ENCODE results near the gene COL9A3.

- TF ChIP-seq CTCF (IDR thresholded peaks at IDR 0.05) (no peak), POLR2A (IDR thresholded peaks at IDR 0.05) (no peak), EP300 (IDR thresholded peaks at IDR 0.05; ENCODE audit: low read depth) (no peak), POLR2AphosphoS5 (IDR thresholded peaks at IDR 0.05) (no peak)
These were observed 8.6 kb downstream of the COL9A3 start for GRCh38 chr20:62825333-62825985.

Data from transverse colon (tissue), 4 donors.